ENCODE results near the gene ZFP37. TPM values are rescaled to one million over a fixed set of nuclear protein-coding genes. Genes with fewer than 3 reads are reported as not detected.
"Not testable (repeated sequence)": the region's sequence is repeated elsewhere in the genome, so short reads cannot be mapped to it uniquely, and the experiment has no call there.

Gene ZFP37
- 1.7 and 2.0 TPM in 2 replicates for polyA plus RNA-seq (2011; rRNA removed)
- polyA minus RNA-seq (2011; rRNA and poly(A)+ RNA removed) = 0.83 and 2.8 TPM in 2 replicates

DNA sequence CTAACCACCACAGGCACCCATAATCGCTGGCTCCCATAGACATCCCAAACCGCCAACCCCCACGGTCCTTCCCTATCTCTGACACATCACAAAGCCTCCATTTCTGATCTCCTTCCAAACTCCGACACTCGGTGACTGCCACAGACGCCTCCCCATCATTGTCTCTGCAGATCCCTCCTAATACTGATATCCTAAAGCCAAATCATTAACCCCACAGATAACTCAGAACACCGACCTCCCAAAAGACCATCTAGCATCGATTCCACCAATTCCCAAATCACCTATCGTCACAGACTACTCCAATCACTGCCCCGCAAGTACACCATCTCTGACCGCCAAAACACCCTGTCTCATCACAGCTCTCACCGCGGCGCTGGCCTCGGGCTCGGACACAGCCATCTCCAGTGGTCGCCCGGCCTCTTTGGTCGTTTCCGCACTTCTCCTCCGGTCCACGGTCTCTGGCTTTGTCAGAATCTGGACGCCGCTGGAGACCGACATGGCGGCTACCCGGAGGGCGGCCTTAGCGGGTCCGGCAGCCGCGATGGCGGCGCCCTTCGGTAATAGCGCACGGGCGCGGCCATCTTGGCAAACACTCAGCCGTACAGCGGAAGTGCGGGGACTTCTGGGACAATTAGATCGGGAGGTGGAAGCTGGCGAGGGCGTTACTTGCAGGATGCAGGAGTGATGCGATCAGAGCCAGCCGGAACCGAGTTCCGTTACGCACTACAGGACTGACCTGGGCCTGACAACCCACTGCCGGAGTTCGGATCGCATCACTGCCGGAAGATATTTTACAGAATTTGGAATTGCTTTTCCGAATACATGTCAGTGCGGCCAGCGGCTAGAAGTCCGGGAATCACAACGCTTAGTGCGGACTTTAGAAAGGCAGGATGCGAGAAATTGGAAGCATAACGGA lies at the start of gene ZFP37:
TSS of gene ZFP37 (minus strand) at position 534 of the 916 bp plus-strand sequence. CDS start at position 498, 36 bp downstream.
- peaks cover 9% of the 10 kb centered on the region for H3K27me3 ChIP-seq (ENCODE audit: control insufficient read depth, insufficient read depth, low read length)
- H3K27ac ChIP-seq (ENCODE audit: low read depth, low read length) = peak within 1 kb of the TSS; percentile 73
- H3K4me3 ChIP-seq (ENCODE audit: low read depth, low read length) = peak within 1 kb of the TSS; percentile 91
- ChIA-PET POLR2A (no interaction called here), CTCF (no interaction called here)
- peak; percentile 91 for DNase-seq (ENCODE audit: low read depth, low spot score)
- H3K9me3 ChIP-seq (ENCODE audit: control insufficient read depth, insufficient read depth, low read length) = peaks cover 42% of the 10 kb centered on the region
- TF ChIP-seq, protein P1, sequence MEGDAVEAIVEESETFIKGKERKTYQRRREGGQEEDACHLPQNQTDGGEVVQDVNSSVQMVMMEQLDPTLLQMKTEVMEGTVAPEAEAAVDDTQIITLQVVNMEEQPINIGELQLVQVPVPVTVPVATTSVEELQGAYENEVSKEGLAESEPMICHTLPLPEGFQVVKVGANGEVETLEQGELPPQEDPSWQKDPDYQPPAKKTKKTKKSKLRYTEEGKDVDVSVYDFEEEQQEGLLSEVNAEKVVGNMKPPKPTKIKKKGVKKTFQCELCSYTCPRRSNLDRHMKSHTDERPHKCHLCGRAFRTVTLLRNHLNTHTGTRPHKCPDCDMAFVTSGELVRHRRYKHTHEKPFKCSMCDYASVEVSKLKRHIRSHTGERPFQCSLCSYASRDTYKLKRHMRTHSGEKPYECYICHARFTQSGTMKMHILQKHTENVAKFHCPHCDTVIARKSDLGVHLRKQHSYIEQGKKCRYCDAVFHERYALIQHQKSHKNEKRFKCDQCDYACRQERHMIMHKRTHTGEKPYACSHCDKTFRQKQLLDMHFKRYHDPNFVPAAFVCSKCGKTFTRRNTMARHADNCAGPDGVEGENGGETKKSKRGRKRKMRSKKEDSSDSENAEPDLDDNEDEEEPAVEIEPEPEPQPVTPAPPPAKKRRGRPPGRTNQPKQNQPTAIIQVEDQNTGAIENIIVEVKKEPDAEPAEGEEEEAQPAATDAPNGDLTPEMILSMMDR (IDR thresholded peaks at IDR 0.05; ENCODE audit: low read depth, low read length) = no peak

DNA sequence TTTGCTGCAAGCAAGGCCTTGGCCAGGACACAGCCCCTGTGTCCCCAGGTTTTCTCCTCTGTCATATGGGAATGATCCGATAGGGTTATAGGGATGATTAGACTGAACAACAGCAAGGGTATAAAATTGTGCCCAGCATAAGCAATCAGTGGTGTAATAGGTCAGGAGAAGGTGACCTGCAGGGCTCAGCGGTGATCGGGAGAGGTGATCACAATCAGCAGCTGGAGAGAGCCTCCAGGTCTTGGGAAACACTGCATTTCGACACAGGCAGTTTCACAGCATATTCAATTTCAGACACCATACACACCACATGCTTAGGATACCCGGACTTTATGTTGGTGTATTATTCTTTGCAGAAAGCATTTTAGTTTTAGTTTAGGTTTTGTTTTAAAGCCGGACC lies 48.8 kb upstream of the ZFP37 start:
- H3K9me3 ChIP-seq (ENCODE audit: control insufficient read depth, insufficient read depth, low read length); POLR2A ChIA-PET; CTCF ChIA-PET; H3K27me3 ChIP-seq (ENCODE audit: control insufficient read depth, insufficient read depth, low read length); H3K4me3 ChIP-seq (ENCODE audit: low read depth, low read length); DNase-seq (ENCODE audit: low read depth, low spot score); H3K27ac ChIP-seq (ENCODE audit: low read depth, low read length): not testable (repeated sequence)

DNA sequence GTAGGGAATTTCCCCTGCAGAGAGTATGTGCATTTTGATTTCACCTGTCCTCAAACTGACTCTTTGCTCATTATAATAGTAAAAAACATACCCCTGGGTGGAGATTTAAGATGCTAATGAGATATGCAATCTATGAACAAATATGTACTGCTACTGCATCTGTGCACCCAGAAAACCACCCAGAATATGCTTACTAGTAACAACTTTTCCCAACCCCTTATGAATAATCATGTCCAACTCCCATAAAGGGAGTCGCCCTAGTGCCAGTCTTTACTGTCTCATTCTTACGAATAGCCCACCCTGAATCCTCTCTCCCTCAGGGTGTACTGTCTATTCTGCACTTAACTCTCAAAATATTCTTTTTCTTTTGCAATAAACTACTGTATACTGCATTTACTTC lies 39.0 kb upstream of the ZFP37 start:
- H3K27me3 ChIP-seq (ENCODE audit: control insufficient read depth, insufficient read depth, low read length) = peaks cover 27% of the 10 kb centered on the region
- no peak for DNase-seq (ENCODE audit: low read depth, low spot score)
- H3K4me3 ChIP-seq (ENCODE audit: low read depth, low read length) = no peak overlapping the region
- ChIA-PET CTCF (no interaction called here), POLR2A (no interaction called here)
- no peak overlapping the region for H3K27ac ChIP-seq (ENCODE audit: low read depth, low read length)
- TF ChIP-seq, protein P1 (IDR thresholded peaks at IDR 0.05; ENCODE audit: low read depth, low read length) = no peak
- H3K9me3 ChIP-seq (ENCODE audit: control insufficient read depth, insufficient read depth, low read length) = peaks cover 2% of the 10 kb centered on the region; the same call in 1 of the 2 replicates

DNA sequence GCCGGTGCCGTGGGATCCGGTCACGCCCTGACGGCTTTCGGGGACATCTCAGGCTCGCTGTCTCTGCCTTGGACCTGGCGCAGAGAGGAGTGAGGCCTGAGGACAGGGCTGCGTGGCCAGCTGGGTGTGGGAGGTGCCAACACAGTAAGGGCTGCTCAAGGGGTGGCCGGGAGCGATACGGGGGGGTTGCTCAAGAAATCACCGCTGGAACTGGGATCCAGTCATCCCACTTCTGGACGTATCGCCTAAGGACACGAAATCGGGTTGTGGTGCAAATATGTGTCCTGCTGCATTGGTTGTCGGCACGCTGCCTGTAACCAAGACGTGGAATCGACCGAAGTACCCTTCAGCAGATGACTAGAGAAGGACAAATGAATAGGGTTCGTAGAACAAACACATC lies 33.4 kb upstream of the ZFP37 start:
- POLR2A ChIA-PET; DNase-seq (ENCODE audit: low read depth, low spot score); H3K4me3 ChIP-seq (ENCODE audit: low read depth, low read length); CTCF ChIA-PET; H3K27ac ChIP-seq (ENCODE audit: low read depth, low read length): not testable (repeated sequence)
- H3K9me3 ChIP-seq (ENCODE audit: control insufficient read depth, insufficient read depth, low read length) = peaks cover 17% of the 10 kb centered on the region
- peaks cover 29% of the 10 kb centered on the region for H3K27me3 ChIP-seq (ENCODE audit: control insufficient read depth, insufficient read depth, low read length)

DNA sequence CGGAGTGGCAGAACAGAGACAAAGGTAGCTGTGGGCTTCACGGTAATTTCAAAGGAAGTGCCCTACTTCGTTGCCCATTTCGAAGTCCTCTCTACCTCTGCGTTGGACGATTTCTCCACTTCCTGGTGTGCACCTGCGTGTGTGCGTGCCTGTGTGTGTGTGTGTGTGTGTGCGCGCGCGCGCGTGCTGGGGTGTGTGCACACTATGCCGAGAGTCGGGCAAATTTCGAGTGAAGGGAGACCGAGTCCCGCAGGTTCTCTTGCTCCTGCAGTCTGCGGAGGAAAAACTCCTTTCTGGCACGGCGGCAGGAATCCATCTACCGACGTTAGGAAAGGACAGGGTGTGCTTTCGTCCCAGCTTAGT lies 32.6 kb upstream of the ZFP37 start:
- Histone ChIP-seq H3K27me3 (ENCODE audit: control insufficient read depth, insufficient read depth, low read length) (peaks cover 29% of the 10 kb centered on the region), H3K9me3 (ENCODE audit: control insufficient read depth, insufficient read depth, low read length) (peaks cover 17% of the 10 kb centered on the region)
- POLR2A ChIA-PET; DNase-seq (ENCODE audit: low read depth, low spot score); H3K4me3 ChIP-seq (ENCODE audit: low read depth, low read length); H3K27ac ChIP-seq (ENCODE audit: low read depth, low read length); CTCF ChIA-PET: not testable (repeated sequence)

DNA sequence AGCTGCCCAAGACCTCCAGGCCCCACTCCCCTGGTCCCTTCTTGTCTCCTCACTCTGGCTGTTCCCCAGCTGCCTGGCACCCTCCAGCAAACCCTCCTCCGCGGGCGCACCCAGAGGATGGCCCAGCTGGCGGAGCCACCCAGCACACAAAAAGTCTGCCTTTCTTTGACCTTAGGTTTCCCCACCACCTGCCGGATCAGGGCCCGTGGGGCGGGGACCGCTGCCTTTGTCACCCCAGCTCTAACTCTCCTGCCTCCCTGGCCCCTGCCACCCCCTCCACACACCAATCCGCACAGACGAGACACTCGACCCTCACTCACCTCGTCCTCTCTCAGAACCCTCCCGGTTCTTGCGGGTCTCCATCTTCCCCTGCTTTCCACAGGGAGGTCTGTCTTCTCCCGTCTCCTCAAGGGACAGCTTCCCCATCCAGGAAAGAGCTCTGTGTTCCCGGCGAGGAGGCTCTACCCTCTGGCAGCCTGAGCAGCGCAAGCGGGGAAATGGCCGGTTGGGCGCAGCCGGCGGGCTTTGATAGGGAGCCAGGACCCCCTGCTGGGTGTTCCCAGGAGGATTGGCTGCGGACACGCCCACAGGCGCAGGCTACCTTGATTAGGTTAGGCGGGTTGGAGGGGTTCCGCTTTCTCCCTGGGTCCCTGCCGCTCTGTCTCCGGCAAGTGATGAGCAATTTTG lies 32.1 kb upstream of the ZFP37 start:
- POLR2A ChIA-PET; CTCF ChIA-PET; H3K27ac ChIP-seq (ENCODE audit: low read depth, low read length): not testable (repeated sequence)

DNA sequence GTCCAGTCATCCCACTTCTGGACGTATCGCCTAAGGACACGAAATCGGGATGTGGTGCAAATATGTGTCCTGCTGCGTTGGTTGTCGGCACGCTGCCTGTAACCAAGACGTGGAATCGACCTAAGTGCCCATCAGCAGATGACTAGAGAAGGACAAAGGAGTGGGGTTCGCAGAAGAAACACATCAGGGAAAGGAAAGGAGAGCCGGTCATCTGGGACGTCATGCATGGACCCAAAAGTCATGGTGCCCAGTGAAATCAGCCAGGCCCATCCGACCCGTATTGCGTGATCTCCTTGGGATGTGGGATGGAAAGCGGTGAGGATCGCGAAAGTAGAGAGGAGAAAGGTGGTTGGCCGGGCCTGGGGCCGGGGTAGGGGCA lies 6.4 kb upstream of the ZFP37 start:
- DNase-seq (ENCODE audit: low read depth, low spot score); H3K4me3 ChIP-seq (ENCODE audit: low read depth, low read length); CTCF ChIA-PET; POLR2A ChIA-PET; H3K27ac ChIP-seq (ENCODE audit: low read depth, low read length): not testable (repeated sequence)
- peaks cover 17% of the 10 kb centered on the region for H3K27me3 ChIP-seq (ENCODE audit: control insufficient read depth, insufficient read depth, low read length)
- H3K9me3 ChIP-seq (ENCODE audit: control insufficient read depth, insufficient read depth, low read length) = peaks cover 31% of the 10 kb centered on the region

More for the DNA sequence above, 32.1 kb upstream of the ZFP37 start:
- not testable (repeated sequence) for DNase-seq (ENCODE audit: low read depth, low spot score); H3K4me3 ChIP-seq (ENCODE audit: low read depth, low read length)
- Histone ChIP-seq H3K9me3 (ENCODE audit: control insufficient read depth, insufficient read depth, low read length) (peaks cover 17% of the 10 kb centered on the region), H3K27me3 (ENCODE audit: control insufficient read depth, insufficient read depth, low read length) (peaks cover 27% of the 10 kb centered on the region)

DNA sequence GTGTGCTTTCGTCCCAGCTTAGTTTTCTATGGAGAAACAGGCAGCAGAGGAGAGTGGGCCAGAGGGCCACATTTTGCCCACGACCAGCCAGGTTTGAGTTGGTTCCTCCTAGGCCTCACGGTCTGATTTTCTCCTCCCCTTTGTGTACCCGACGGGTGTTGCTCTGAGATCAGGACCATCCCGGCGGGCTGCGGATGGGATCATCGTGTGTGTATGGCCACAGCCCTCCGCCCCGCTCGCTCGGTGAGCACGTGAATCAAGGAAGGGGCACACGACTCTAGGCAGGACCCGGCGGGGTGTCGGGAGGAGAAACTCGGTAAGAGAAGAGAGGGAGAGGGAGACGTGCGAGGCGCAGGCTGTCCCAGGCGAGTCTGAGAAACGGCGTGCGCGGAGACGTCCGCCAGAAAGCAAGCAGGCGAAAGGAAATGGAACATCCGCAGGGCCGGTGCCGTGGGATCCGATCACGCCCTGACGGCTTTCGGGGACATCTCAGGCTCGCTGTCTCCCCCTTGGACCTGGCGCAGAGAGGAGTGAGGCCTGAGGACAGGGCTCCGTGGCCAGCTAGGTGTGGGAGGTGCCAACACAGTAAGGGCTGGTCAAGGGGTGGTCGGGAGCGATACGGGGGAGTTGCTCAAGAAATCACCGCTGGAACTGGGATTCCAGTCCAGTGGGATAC lies 5.9 kb upstream of the ZFP37 start:
- Histone ChIP-seq H3K27me3 (ENCODE audit: control insufficient read depth, insufficient read depth, low read length) (peaks cover 17% of the 10 kb centered on the region), H3K9me3 (ENCODE audit: control insufficient read depth, insufficient read depth, low read length) (peaks cover 31% of the 10 kb centered on the region)
- CTCF ChIA-PET; DNase-seq (ENCODE audit: low read depth, low spot score); H3K27ac ChIP-seq (ENCODE audit: low read depth, low read length); H3K4me3 ChIP-seq (ENCODE audit: low read depth, low read length); POLR2A ChIA-PET: not testable (repeated sequence)

DNA sequence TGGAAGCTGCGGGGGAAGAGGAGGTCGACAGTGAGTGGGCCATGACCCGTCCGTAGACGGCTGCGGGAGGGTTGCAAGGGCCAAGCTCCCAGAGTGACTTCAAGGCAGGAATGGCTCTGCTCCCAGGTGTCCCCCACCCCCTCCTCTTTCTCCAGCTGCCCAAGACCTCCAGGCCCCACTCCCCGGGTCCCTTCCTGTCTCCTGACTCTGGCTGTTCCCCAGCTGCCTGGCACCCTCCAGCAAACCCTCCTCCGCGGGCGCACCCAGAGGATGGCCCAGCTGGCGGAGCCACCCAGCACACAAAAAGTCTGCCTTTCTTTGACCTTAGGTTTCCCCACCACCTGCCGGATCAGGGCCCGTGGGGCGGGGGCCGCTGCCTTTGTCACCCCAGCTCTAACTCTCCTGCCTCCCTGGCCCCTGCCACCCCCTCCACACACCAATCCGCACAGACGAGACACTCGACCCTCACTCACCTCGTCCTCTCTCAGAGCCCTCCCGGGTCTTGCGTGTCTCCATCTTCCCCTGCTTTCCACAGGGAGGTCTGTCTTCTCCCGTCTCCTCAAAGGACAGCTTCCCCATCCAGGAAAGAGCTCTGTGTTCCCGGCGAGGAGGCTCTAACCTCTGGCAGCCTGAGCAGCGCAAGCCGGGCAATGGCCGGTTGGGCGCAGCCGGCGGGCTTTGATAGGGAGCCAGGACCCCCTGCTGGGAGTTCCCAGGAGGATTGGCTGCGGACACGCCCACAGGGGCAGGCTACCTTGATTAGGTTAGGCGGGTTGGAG lies 4.7 kb upstream of the ZFP37 start:
- H3K4me3 ChIP-seq (ENCODE audit: low read depth, low read length); H3K27ac ChIP-seq (ENCODE audit: low read depth, low read length); POLR2A ChIA-PET; CTCF ChIA-PET; DNase-seq (ENCODE audit: low read depth, low spot score): not testable (repeated sequence)
- peaks cover 17% of the 10 kb centered on the region for H3K27me3 ChIP-seq (ENCODE audit: control insufficient read depth, insufficient read depth, low read length)
- H3K9me3 ChIP-seq (ENCODE audit: control insufficient read depth, insufficient read depth, low read length) = peaks cover 31% of the 10 kb centered on the region

Data from AG04450 (cell line).